ENCODE measurements around the gene SHROOM3. TPM values are rescaled to one million over a fixed set of nuclear protein-coding genes. Genes with fewer than 3 reads are reported as not detected.

Gene SHROOM3
- total RNA-seq, 2 experiments from 2014 or later = not detected

DNA sequence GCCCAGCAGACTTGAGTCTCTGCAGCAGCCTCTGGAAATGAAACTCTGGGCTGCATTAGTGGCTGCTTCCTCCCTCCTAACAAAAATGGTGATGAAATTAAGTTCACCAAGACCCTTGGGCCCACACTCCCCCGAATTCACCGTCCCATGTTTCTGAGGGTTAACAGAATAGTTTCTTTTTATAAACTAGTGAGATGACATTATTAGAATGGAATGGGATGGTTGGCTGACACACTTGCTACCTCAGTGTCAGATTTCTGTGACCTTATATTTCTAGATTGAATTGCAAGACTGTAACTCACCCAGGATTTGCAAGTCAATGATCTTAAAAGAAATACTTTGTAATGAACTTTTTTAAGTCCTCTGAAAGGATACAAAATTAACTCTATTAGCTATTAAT, 127.1 kb downstream of the SHROOM3 start:
- H3K36me3 Mint-ChIP-seq (ENCODE audit: low read depth) = no peaks in the 10 kb centered on the region
- CTCF ChIA-PET = interaction anchor here (1.3 kb wide), 1 partner anchor 17 kb away, joined by 3 read pairs; no protein-coding TSS in a partner anchor
- DNase-seq = no peak

GRCh38 chr4:76562836-76563453, 127.9 kb downstream of the SHROOM3 start:
- H3K4me3 Mint-ChIP-seq = no peak overlapping the region
- H3K9me3 Mint-ChIP-seq = no peaks in the 10 kb centered on the region
- CTCF ChIA-PET = interaction anchor here (1.3 kb wide), 1 partner anchor 18 kb away, joined by 3 read pairs; no protein-coding TSS in a partner anchor
- H3K36me3 Mint-ChIP-seq (ENCODE audit: low read depth) = no peaks in the 10 kb centered on the region
- H3K4me1 Mint-ChIP-seq = no peaks in the 10 kb centered on the region
- DNase-seq = no peak
- no peak overlapping the region for H3K27ac Mint-ChIP-seq
- peaks cover 8% of the 10 kb centered on the region for H3K27me3 Mint-ChIP-seq
- POLR2A ChIA-PET = no interaction called here

More for the DNA sequence above, 127.1 kb downstream of the SHROOM3 start:
- H3K4me3 Mint-ChIP-seq = no peak overlapping the region
- POLR2A ChIA-PET = no interaction called here
- H3K4me1 Mint-ChIP-seq = no peaks in the 10 kb centered on the region
- no peak overlapping the region for H3K27ac Mint-ChIP-seq
- peaks cover 8% of the 10 kb centered on the region for H3K27me3 Mint-ChIP-seq
- no peaks in the 10 kb centered on the region for H3K9me3 Mint-ChIP-seq

DNA sequence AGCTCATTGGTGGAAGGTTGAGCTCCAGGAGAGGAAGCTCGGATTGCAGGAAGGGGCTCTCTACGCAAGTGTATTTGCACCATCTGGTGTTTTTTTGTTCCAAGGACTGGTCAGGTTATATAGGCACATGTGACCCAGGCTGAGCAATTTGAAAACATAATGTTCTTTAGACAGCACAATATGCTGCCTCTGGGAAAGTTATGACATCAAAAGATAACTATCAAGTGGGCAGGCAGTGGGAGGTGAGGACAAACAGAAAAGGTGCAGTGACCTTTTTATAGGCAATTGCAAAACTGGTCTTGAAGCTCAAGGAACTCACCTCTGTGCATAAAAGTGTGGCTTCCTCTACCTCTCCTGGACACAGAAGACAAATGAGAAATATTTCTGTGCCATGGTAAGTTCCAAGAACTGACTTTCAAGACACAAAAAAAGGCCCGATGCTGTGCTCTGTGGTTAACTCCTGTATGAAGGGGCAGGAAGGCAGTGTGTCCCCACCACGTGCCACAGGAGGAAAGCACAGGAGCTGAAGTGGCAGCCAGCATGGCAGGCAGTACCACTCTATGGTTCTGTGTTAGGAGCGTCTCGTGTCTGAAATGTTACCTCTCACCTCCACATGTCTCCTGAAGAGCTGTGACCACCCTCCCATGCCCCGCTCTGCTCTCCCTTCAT, 128.6 kb downstream of the SHROOM3 start:
- Mint-ChIP-seq H3K27ac (no peak overlapping the region), H3K9me3 (no peaks in the 10 kb centered on the region), H3K36me3 (ENCODE audit: low read depth) (no peaks in the 10 kb centered on the region), H3K4me3 (no peak overlapping the region), H3K4me1 (no peaks in the 10 kb centered on the region), H3K27me3 (peaks cover 12% of the 10 kb centered on the region)
- ChIA-PET POLR2A (no interaction called here), CTCF (interaction anchor here (1.3 kb wide), 1 partner anchor 19 kb away, joined by 3 read pairs; no protein-coding TSS in a partner anchor)
- DNase-seq = no peak

GRCh38 chr4:76564123-76564915, 129.3 kb downstream of the SHROOM3 start:
- H3K36me3 Mint-ChIP-seq (ENCODE audit: low read depth) = no peaks in the 10 kb centered on the region
- ChIA-PET POLR2A (no interaction called here), CTCF (no interaction called here)
- no peak for DNase-seq
- no peaks in the 10 kb centered on the region for H3K4me1 Mint-ChIP-seq
- no peak overlapping the region for H3K4me3 Mint-ChIP-seq
- H3K27ac Mint-ChIP-seq = no peak overlapping the region
- no peaks in the 10 kb centered on the region for H3K9me3 Mint-ChIP-seq
- peaks cover 13% of the 10 kb centered on the region for H3K27me3 Mint-ChIP-seq

DNA sequence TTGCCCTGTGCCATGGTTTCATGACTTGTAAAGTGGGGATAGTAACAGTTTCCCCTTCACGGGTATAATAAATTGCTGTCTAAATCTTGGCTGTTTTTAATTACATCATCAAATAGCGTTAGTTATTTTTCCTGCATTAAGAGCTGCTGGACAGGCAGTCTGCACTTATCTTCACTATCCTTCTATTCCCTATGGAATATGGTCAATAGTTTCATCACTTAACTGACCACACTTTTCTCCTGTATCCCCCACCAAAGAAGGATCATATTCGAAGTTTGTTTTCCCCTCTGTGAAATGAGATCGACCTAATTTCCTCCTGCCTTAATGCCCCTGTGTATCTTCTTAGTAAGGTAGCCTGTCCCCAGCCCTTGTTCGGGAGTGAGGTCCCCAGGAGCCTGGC, 133.2 kb downstream of the SHROOM3 start:
- Mint-ChIP-seq H3K27ac (no peak overlapping the region), H3K4me1 (no peaks in the 10 kb centered on the region), H3K36me3 (ENCODE audit: low read depth) (no peaks in the 10 kb centered on the region), H3K9me3 (no peaks in the 10 kb centered on the region), H3K4me3 (no peak overlapping the region), H3K27me3 (peaks cover 15% of the 10 kb centered on the region)
- no peak for DNase-seq
- POLR2A ChIA-PET = no interaction called here
- CTCF ChIA-PET = no interaction called here

- H3K27ac Mint-ChIP-seq = no peak overlapping the region
- no peaks in the 10 kb centered on the region for H3K36me3 Mint-ChIP-seq (ENCODE audit: low read depth)
- no peak for DNase-seq
- H3K4me1 Mint-ChIP-seq = no peaks in the 10 kb centered on the region
- no peaks in the 10 kb centered on the region for H3K9me3 Mint-ChIP-seq
- ChIA-PET POLR2A (no interaction called here), CTCF (no interaction called here)
- no peak overlapping the region for H3K4me3 Mint-ChIP-seq
- H3K27me3 Mint-ChIP-seq = peaks cover 18% of the 10 kb centered on the region
Observed at GRCh38 chr4:76569225-76569624, 134.2 kb downstream of the SHROOM3 start.

GRCh38 chr4:76569706-76570105, 134.7 kb downstream of the SHROOM3 start:
- Mint-ChIP-seq H3K27ac (no peak overlapping the region), H3K4me1 (no peaks in the 10 kb centered on the region), H3K4me3 (no peak overlapping the region), H3K9me3 (no peaks in the 10 kb centered on the region), H3K27me3 (peaks cover 18% of the 10 kb centered on the region), H3K36me3 (ENCODE audit: low read depth) (no peaks in the 10 kb centered on the region)
- no peak for DNase-seq
- ChIA-PET CTCF (no interaction called here), POLR2A (no interaction called here)

DNA sequence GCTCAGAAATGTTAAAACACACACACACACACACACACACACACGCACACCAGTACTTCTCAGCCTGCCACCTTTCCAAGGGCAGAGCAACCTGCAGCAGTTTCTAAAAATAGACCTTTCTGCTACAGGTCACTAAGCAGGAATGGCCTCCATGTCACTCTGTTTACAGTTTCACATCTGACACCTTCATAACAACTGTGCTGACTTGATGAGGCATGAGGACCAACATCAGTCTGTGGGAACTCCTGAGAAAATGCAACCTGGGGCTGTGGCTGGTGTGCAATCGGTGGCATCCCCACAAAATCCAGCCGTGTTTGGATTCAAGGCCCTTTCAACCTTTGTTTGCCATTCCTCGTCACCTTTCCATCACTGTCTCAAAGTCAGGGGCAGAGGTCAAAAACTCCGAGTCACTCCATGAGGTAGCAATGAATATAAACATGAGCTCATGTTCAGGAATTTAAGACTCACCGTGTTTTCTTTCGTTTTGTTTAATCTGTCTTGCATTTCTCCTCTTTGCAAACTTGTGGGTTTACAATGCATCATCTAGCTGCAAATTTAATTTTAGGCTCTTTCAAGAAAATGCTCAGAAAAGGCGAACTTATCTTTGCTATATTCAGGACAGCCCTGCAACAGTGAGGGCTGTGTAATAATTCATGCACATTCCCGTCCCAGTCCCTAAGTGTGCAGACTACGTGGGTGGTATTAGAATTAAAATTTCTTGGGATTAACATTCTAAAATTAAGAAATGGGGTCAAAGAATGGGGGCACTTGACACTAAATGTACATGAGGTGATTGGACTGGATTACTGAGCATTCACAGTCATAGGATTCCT, 135.3 kb downstream of the SHROOM3 start:
- CTCF ChIA-PET = no interaction called here
- Mint-ChIP-seq H3K36me3 (ENCODE audit: low read depth) (no peaks in the 10 kb centered on the region), H3K27me3 (peaks cover 18% of the 10 kb centered on the region), H3K4me3 (no peak overlapping the region), H3K9me3 (no peaks in the 10 kb centered on the region), H3K27ac (no peak overlapping the region), H3K4me1 (no peaks in the 10 kb centered on the region)
- POLR2A ChIA-PET = no interaction called here
- no peak for DNase-seq

DNA sequence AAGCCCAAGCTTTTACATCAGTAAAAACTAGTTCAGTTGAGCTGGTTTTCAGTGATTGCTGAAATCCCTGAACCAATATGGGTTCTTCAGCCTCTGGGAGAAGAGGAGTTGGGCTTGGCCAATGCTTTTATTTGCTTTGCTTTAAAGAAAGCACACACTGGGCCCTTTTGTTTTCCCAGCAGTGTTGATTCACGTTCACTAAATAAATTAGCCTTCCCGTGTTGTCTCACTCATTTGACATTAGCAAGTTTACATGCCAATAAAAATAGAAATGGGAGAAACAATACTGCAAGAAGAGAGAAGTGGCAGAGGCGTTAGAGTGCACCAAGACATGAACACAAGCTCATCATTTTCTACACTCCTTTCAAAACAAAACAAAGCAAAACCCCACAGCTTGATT, 136.2 kb downstream of the SHROOM3 start:
- POLR2A ChIA-PET = no interaction called here
- H3K27me3 Mint-ChIP-seq = peaks cover 24% of the 10 kb centered on the region
- H3K27ac Mint-ChIP-seq = no peak overlapping the region
- no peaks in the 10 kb centered on the region for H3K4me1 Mint-ChIP-seq
- H3K4me3 Mint-ChIP-seq = no peak overlapping the region
- no peaks in the 10 kb centered on the region for H3K9me3 Mint-ChIP-seq
- H3K36me3 Mint-ChIP-seq (ENCODE audit: low read depth) = no peaks in the 10 kb centered on the region
- CTCF ChIA-PET = no interaction called here
- DNase-seq = no peak

DNA sequence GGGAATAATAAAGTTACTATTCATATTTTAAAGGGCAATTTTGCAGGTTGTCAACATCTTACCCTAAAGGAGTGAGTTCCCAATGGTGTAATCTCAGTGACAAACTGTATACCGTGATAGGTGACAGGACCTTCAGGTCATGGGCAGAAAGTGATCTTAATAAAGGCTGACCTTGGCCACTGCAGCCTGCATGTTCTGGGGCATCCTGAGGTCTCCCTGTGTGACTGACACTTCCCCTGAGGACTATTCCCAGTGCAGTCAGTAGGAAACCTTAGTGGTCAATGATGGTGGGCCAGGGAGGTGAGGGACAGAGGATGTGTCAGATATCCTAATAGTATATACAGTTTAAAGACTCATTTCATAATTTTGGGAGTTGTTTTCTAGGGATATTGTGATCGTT, 137.2 kb downstream of the SHROOM3 start:
- DNase-seq = no peak
- no peaks in the 10 kb centered on the region for H3K36me3 Mint-ChIP-seq (ENCODE audit: low read depth)
- CTCF ChIA-PET = no interaction called here
- H3K27me3 Mint-ChIP-seq = peaks cover 24% of the 10 kb centered on the region
- no peaks in the 10 kb centered on the region for H3K9me3 Mint-ChIP-seq
- H3K4me1 Mint-ChIP-seq = no peaks in the 10 kb centered on the region
- no peak overlapping the region for H3K4me3 Mint-ChIP-seq
- H3K27ac Mint-ChIP-seq = no peak overlapping the region
- POLR2A ChIA-PET = no interaction called here

- Mint-ChIP-seq H3K4me1 (no peaks in the 10 kb centered on the region), H3K27ac (no peak overlapping the region), H3K36me3 (ENCODE audit: low read depth) (no peaks in the 10 kb centered on the region), H3K27me3 (peaks cover 16% of the 10 kb centered on the region), H3K9me3 (no peaks in the 10 kb centered on the region), H3K4me3 (no peak overlapping the region)
- DNase-seq = no peak
- POLR2A ChIA-PET = no interaction called here
- CTCF ChIA-PET = no interaction called here
Observed at GRCh38 chr4:76576824-76577223, 141.8 kb downstream of the SHROOM3 start.

GRCh38 chr4:76578002-76578560, 143.1 kb downstream of the SHROOM3 start:
- no peak for DNase-seq
- H3K9me3 Mint-ChIP-seq = no peaks in the 10 kb centered on the region
- peaks cover 29% of the 10 kb centered on the region for H3K27me3 Mint-ChIP-seq
- CTCF ChIA-PET = no interaction called here
- H3K27ac Mint-ChIP-seq = no peak overlapping the region
- H3K4me3 Mint-ChIP-seq = no peak overlapping the region
- no peaks in the 10 kb centered on the region for H3K36me3 Mint-ChIP-seq (ENCODE audit: low read depth)
- POLR2A ChIA-PET = no interaction called here
- no peaks in the 10 kb centered on the region for H3K4me1 Mint-ChIP-seq
